GM23248 (cell line): ENCODE data around the gene PIWIL4. TPM values are rescaled to one million over a fixed set of nuclear protein-coding genes. Genes with fewer than 3 reads are reported as not detected.

ENCODE experiments used
- DNase-seq: peaks from one replicate; pipeline ENCODE4 v3.0.0-alpha.2; 2015
- H2AFZ ChIP-seq: fragments of 200-600 bp; sonication (generic); 2 replicates; pipeline ENCODE4 v1.6.1; 2016; ENCODE audit warnings: antibody characterized with exemption
- H3F3A ChIP-seq: fragments of 200-600 bp; sonication (generic); 2 replicates; pipeline ENCODE4 v1.6.1; 2016; ENCODE audit warnings: mild to moderate bottlenecking, antibody characterized with exemption, mixed run types; ENCODE audit not compliant: insufficient read depth
- H3K27ac ChIP-seq: fragments of 200-600 bp; sonication (generic); 2 replicates; pipeline ENCODE4 v1.5.1; 2016; ENCODE audit warnings: mild to moderate bottlenecking
- H3K27me3 ChIP-seq: fragments of 200-600 bp; sonication (generic); replicated peaks from 2 replicates; pipeline ENCODE4 v1.6.1; 2016; ENCODE audit warnings: mild to moderate bottlenecking; ENCODE audit not compliant: insufficient read depth
- H3K36me3 ChIP-seq: fragments of 200-600 bp; sonication (generic); 2 replicates; pipeline ENCODE4 v1.6.1; 2016; ENCODE audit warnings: low read depth, mild to moderate bottlenecking
- H3K4me1 ChIP-seq: fragments of 200-600 bp; sonication (generic); 2 replicates; pipeline ENCODE4 v1.6.1; 2016; ENCODE audit warnings: mild to moderate bottlenecking; ENCODE audit not compliant: insufficient read depth
- H3K4me2 ChIP-seq: fragments of 200-600 bp; sonication (generic); one replicate; pipeline ENCODE4 v1.6.1; 2016; ENCODE audit warnings: mild to moderate bottlenecking; ENCODE audit not compliant: unreplicated experiment
- H3K4me3 ChIP-seq: fragments of 200-600 bp; sonication (generic); 2 replicates; pipeline ENCODE4 v1.5.1; 2016; ENCODE audit warnings: mild to moderate bottlenecking
- H3K79me2 ChIP-seq: fragments of 200-600 bp; sonication (generic); 2 replicates; pipeline ENCODE4 v1.6.1; 2016; ENCODE audit warnings: mild to moderate bottlenecking; ENCODE audit not compliant: insufficient read depth
- H3K9ac ChIP-seq: fragments of 200-600 bp; sonication (generic); 2 replicates; pipeline ENCODE4 v1.6.1; 2016; ENCODE audit warnings: mild to moderate bottlenecking
- H3K9me2 ChIP-seq: fragments of 200-600 bp; sonication (generic); 2 replicates; pipeline ENCODE4 v1.6.1; 2016; ENCODE audit warnings: mixed run types, mild to moderate bottlenecking, moderate library complexity; ENCODE audit not compliant: insufficient read depth
- H3K9me3 ChIP-seq: fragments of 200-600 bp; sonication (generic); one replicate; pipeline ENCODE4 v1.6.1; 2017; ENCODE audit warnings: low read depth
- H4K20me1 ChIP-seq: fragments of 200-600 bp; sonication (generic); 2 replicates; pipeline ENCODE4 v1.6.0; 2016; ENCODE audit not compliant: insufficient read depth
- EZH2 ChIP-seq: fragments of 200-600 bp; sonication (generic); IDR thresholded peaks from 2 replicates; pipeline ENCODE4 v1.6.1; 2018; ENCODE audit warnings: antibody characterized with exemption, mild to moderate bottlenecking; ENCODE audit not compliant: insufficient read depth, poor library complexity, severe bottlenecking
- EZH2phosphoT487 ChIP-seq: fragments of 200-600 bp; sonication (generic); IDR thresholded peaks from 2 replicates; pipeline ENCODE4 v1.6.1; 2018; ENCODE audit warnings: antibody characterized with exemption, moderate library complexity, mild to moderate bottlenecking, low read depth; ENCODE audit not compliant: insufficient read depth
- WGBS, 2 experiments: methylation state at CpG; one replicate each; pipeline ENCODE4 v1.1.6; 2015 to 2017; ENCODE audit warnings: low lambda C conversion rate in 2 of 2, low coverage in 1 of 2; ENCODE audit errors: missing lambda C conversion rate in 2 of 2; 5-methylcytosine and 5-hydroxymethylcytosine counted together
- in situ Hi-C: fragments of 300-500 bp; cut with MboI; formaldehyde crosslinking; loops from 2 replicates; pipeline ENCODE4 v1.15.0; 2020
- polyA plus RNA-seq: library from polyadenylated mRNA; unstranded; fragments of >200 nt; fragmentation: Nextera tagmentation; extraction: Ambion mirVana; gene quantifications from 2 replicates; pipeline ENCODE4 v1.2.1, GENCODE V29; 2016
- total RNA-seq: library from RNA; depleted of rRNA; stranded (reverse); fragments of >200 nt; shearing (Covaris generic); gene quantifications from 2 replicates; pipeline ENCODE4 v1.2.3, GENCODE V29; 2014; rRNA removed

The PIWIL4 gene
- total and polyA plus RNA-seq, 2 experiments from 2014 or later: 1.2 to 1.4 TPM

DNA sequence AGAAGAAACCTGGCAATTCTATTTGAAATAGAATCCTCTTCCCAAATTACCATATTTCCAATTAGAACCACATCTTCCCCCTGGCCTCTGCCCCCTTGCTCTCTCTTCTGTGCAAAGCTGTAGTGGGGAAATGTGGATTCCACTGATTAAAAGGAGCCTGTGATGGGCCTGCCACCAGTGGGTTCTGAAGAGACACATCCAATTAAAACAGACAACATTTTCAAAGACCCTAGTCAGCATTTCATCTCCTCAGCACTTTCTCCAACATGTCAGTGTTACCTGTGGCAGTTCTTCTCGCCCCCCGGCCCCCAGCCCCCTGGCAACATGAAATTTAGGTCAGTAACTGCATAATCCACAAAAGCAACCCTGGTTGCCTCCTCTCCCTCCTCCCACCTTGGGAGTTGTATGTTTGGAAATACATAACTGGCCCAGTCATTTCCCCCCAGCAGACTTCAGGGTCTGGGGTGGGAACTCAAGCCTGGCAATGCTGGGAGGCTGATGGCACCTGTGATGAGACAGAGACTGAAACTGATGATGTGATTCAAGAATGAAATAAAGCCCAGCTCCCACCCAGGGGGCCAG lies 101.1 kb downstream of the PIWIL4 start:
- no peak for DNase-seq
- H3K27me3 ChIP-seq: no peaks in the 10 kb centered on the region
- H4K20me1 ChIP-seq: no peaks in the 10 kb centered on the region
- H3K9me3 ChIP-seq: no peaks in the 10 kb centered on the region
- no peak overlapping the region for H3K4me3 ChIP-seq
- WGBS, 2 experiments: 32 to 33% methylated on average over 2 of the region's 2 CpGs
- no peaks in the 10 kb centered on the region for H3K79me2 ChIP-seq
- H3K9ac ChIP-seq: no peak overlapping the region
- H2AFZ ChIP-seq: no peak overlapping the region
- H3K4me1 ChIP-seq: peaks cover 5% of the 10 kb centered on the region; the same call in 1 of the 2 replicates
- H3K27ac ChIP-seq: no peak overlapping the region
- H3F3A ChIP-seq: no peaks in the 10 kb centered on the region
- no peaks in the 10 kb centered on the region for H3K36me3 ChIP-seq
- no peak for TF ChIP-seq EZH2
- H3K9me2 ChIP-seq: no peaks in the 10 kb centered on the region
- H3K4me2 ChIP-seq: no peak overlapping the region
- in situ Hi-C loops: no loop called here

DNA sequence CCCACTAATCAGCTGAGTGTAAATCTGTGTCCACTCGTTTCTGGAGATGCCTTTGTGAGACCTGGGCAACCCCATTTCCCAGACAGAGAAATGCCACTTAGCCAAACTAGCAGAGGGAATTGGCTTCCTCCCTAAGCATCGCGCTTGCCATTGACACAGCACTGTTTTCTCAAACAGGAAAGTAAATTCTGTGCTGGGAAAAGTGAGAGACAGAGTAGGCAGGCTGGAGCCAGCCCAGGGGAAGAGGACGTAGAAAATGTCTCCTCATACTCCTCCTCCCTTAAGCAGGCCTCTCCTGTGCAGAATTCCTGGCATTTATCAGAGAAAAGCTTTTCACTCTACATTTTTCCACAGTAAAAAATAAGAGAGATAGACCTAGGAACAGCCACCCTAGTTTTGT lies 101.9 kb downstream of the PIWIL4 start:
- TF ChIP-seq EZH2phosphoT487 (no peak), EZH2 (no peak)
- Histone ChIP-seq H3K4me3 (no peak overlapping the region), H3K4me1 (peaks cover 5% of the 10 kb centered on the region; the same call in 1 of the 2 replicates), H3K9me2 (no peaks in the 10 kb centered on the region), H3K27ac (no peak overlapping the region), H3K27me3 (no peaks in the 10 kb centered on the region), H3K9me3 (no peaks in the 10 kb centered on the region), H3F3A (no peaks in the 10 kb centered on the region), H3K36me3 (no peaks in the 10 kb centered on the region), H3K79me2 (no peaks in the 10 kb centered on the region), H4K20me1 (no peaks in the 10 kb centered on the region), H3K4me2 (no peak overlapping the region), H2AFZ (no peak overlapping the region), H3K9ac (no peak overlapping the region)
- no peak for DNase-seq
- WGBS, 2 experiments: 69 to 72% methylated on average over 4 of the region's 4 CpGs
- in situ Hi-C loops: no loop called here

Other genes starting within 250 kb of the PIWIL4 start
- not detected in 2 replicates for gene GPR83, start 165.9 kb upstream of the PIWIL4 start, total RNA-seq
- gene GPR83, start 165.9 kb upstream of the PIWIL4 start, polyA plus RNA-seq: 0.04 TPM in 1 of 2 replicates, not detected in the other
- 8.5 and 15.6 TPM in 2 replicates for gene MRE11, start 73.5 kb upstream of the PIWIL4 start, total RNA-seq
- 10.6 and 10.7 TPM in 2 replicates for gene MRE11, start 73.5 kb upstream of the PIWIL4 start, polyA plus RNA-seq
- 18.6 and 37.2 TPM in 2 replicates for gene ANKRD49, start 73.4 kb upstream of the PIWIL4 start, total RNA-seq
- 13.9 and 14.1 TPM in 2 replicates for gene ANKRD49, start 73.4 kb upstream of the PIWIL4 start, polyA plus RNA-seq
- gene C11orf97, start 54.9 kb upstream of the PIWIL4 start, total RNA-seq: not detected in 2 replicates
- not detected in 2 replicates for gene C11orf97, start 54.9 kb upstream of the PIWIL4 start, polyA plus RNA-seq
- gene FUT4, start 23.4 kb upstream of the PIWIL4 start, total RNA-seq: 4.2 and 7.9 TPM in 2 replicates
- gene FUT4, start 23.4 kb upstream of the PIWIL4 start, polyA plus RNA-seq: 2.0 and 2.3 TPM in 2 replicates
- 50.8 and 55.9 TPM in 2 replicates for gene AMOTL1, start 201.0 kb downstream of the PIWIL4 start, total RNA-seq
- 21.8 and 22.3 TPM in 2 replicates for gene AMOTL1, start 201.0 kb downstream of the PIWIL4 start, polyA plus RNA-seq